K562 (cell line): ENCODE results near the gene GPHN. TPM values are rescaled to one million over a fixed set of nuclear protein-coding genes. Genes with fewer than 3 reads are reported as not detected.

ENCODE experiments used
- ATAC-seq: fragments of 200-7000 bp; cut with Tn5 transposase; 3 replicates; pipeline ENCODE4 v1.9.1; 2020; ENCODE audit warnings: moderate library complexity
- BruUV-seq: library from RNA; stranded (reverse); fragments of 400-500 nt; replicated peaks from 2 replicates; lab custom pipeline; 2021; lab: Mats Ljungman, UMichigan
- CTCF ChIA-PET: fragments of 300-600 bp; formaldehyde crosslinking; extraction: SDS; loops from one replicate; lab custom pipeline; 2021; ENCODE audit warnings: low intra/inter-chr PET ratio; lab: Yijun Ruan, JAX
- POLR2A ChIA-PET: fragments of 300-600, 350-650 bp; sonication (Branson Sonifier 250); formaldehyde crosslinking; extraction: SDS; loops from one replicate; lab custom pipeline; 2021; ENCODE audit warnings: antibody characterized with exemption, inconsistent platforms; lab: Yijun Ruan, JAX
- DNase-seq, 4 experiments: peaks; one replicate each; pipeline versions ENCODE4 v3.0.0 to v3.0.0-alpha.2; 2011 to 2018; ENCODE audit warnings: low spot score in 3 of 4, mixed read lengths in 3 of 4; ENCODE audit errors: extremely low read depth in 1 of 4
- FAIRE-seq: peaks from 2 replicates; lab custom pipeline; 2011; peaks lifted over from hg19 to GRCh38; lab: Jason Lieb, UNC
- H2AFZ ChIP-seq: 2 replicates; pipeline ENCODE4 v1.6.0; 2011; ENCODE audit warnings: low read depth, low read length, control low read depth, inconsistent platforms
- H3K27ac ChIP-seq: fragments of 200-600 bp; 3 replicates; pipeline ENCODE4 v1.8.0; 2011; ENCODE audit warnings: low read depth, mild to moderate bottlenecking, control low read depth, inconsistent platforms, low read length, moderate library complexity, mixed read lengths; ENCODE audit errors: extremely low read depth
- H3K27me3 ChIP-seq, 2 experiments: fragments of 300-600 bp in 1 of 2; 2 replicates in 1 of 2; 3 replicates in 1 of 2; pipeline versions ENCODE4 v1.6.0 to v1.8.0; 2011; ENCODE audit warnings: inconsistent platforms in 2 of 2, low read length in 2 of 2, mild to moderate bottlenecking in 1 of 2, mixed read lengths in 1 of 2, moderate library complexity in 1 of 2; ENCODE audit not compliant: control insufficient read depth in 2 of 2, insufficient read depth in 2 of 2
- H3K36me3 ChIP-seq: fragments of 300-600 bp; 3 replicates; pipeline ENCODE4 v1.8.0; 2011; ENCODE audit warnings: mild to moderate bottlenecking, low read length, inconsistent platforms; ENCODE audit not compliant: control insufficient read depth, insufficient read depth
- H3K4me1 ChIP-seq, 2 experiments: fragments of 200-600 bp in 1 of 2; replicated peaks in 1 of 2; 2 replicates in 1 of 2; 3 replicates in 1 of 2; pipeline versions ENCODE4 v1.5.1 to v1.8.0; 2011; ENCODE audit warnings: inconsistent platforms in 2 of 2, low read length in 2 of 2, mild to moderate bottlenecking in 1 of 2, mixed read lengths in 1 of 2, moderate library complexity in 1 of 2; ENCODE audit not compliant: control insufficient read depth in 2 of 2, insufficient read depth in 2 of 2
- H3K4me2 ChIP-seq: 2 replicates; pipeline ENCODE4 v1.6.1; 2011; ENCODE audit warnings: low read length, control low read depth, inconsistent platforms, mixed read lengths; ENCODE audit not compliant: insufficient read depth
- H3K4me3 ChIP-seq: fragments of 200-600 bp; sonication (generic), shearing (Covaris generic); 2 replicates; pipeline ENCODE4 v1.5.1; 2016; ENCODE audit warnings: control low read depth, inconsistent platforms
- H3K79me2 ChIP-seq: fragments of 200-600 bp; 3 replicates; pipeline ENCODE4 v1.8.0; 2011; ENCODE audit warnings: low read length, inconsistent platforms; ENCODE audit not compliant: control insufficient read depth, insufficient read depth
- H3K9ac ChIP-seq, 2 experiments: 2 replicates each; pipeline versions ENCODE4 v1.6.0 to v1.6.1; 2011; ENCODE audit warnings: low read depth in 2 of 2, low read length in 2 of 2, control low read depth in 1 of 2, inconsistent platforms in 1 of 2, mild to moderate bottlenecking in 1 of 2, mixed read lengths in 1 of 2; ENCODE audit not compliant: insufficient read depth in 1 of 2
- H3K9me1 ChIP-seq: one replicate; pipeline ENCODE4 v1.6.0; 2011; ENCODE audit warnings: inconsistent platforms, mild to moderate bottlenecking, low read length, moderate library complexity; ENCODE audit not compliant: control insufficient read depth, insufficient read depth
- H3K9me3 ChIP-seq: replicated peaks from 2 replicates; pipeline ENCODE4 v1.5.1; 2011; ENCODE audit warnings: low read depth, low read length, inconsistent platforms; ENCODE audit not compliant: control insufficient read depth, insufficient read depth
- H4K20me1 ChIP-seq: replicated peaks from 2 replicates; pipeline ENCODE4 v1.6.1; 2011; ENCODE audit warnings: low read length, inconsistent platforms, mixed read lengths; ENCODE audit not compliant: control insufficient read depth, insufficient read depth
- AFF1 ChIP-seq, 2 experiments: fragments of 450-650 bp; IDR thresholded peaks; 2 replicates each; pipeline ENCODE4 v1.6.1; 2018; ENCODE audit warnings: mild to moderate bottlenecking in 2 of 2, low read depth in 1 of 2; ENCODE audit not compliant: partially characterized antibody in 2 of 2
- BCLAF1 ChIP-seq, 2 experiments: fragments of 450-650 bp in 1 of 2; IDR thresholded peaks; 2 replicates each; pipeline ENCODE4 v1.6.1; 2011 to 2017; ENCODE audit warnings: low read depth in 2 of 2, antibody characterized with exemption in 1 of 2, borderline replicate concordance in 1 of 2, low read length in 1 of 2, mild to moderate bottlenecking in 1 of 2, mixed read lengths in 1 of 2; ENCODE audit not compliant: control insufficient read depth in 1 of 2
- FUS ChIP-seq: fragments of 200-400 bp; formaldehyde crosslinking; optimal IDR thresholded peaks from 2 replicates; pipeline ENCODE3; 2017; ENCODE audit warnings: low read depth, low read length
- HNRNPL ChIP-seq: fragments of 200-400 bp; formaldehyde crosslinking; IDR thresholded peaks from 2 replicates; pipeline ENCODE4 v1.6.1; 2017; ENCODE audit warnings: low read depth, mild to moderate bottlenecking, low read length
- LEF1 ChIP-seq: fragments of 450-650 bp; IDR thresholded peaks from 2 replicates; pipeline ENCODE4 v1.6.1; 2016; ENCODE audit warnings: mild to moderate bottlenecking
- MLX ChIP-seq, 2 experiments: fragments of 450-650 bp in 1 of 2; sonication (generic) in 1 of 2; formaldehyde crosslinking; conservative IDR thresholded peaks; 2 replicates each; pipeline versions ENCODE4 v1.4.0 to v1.8.1; 2020 to 2022; ENCODE audit warnings: mild to moderate bottlenecking in 1 of 2, missing genetic modification reagents in 1 of 2
- RHOXF2B ChIP-seq: fragments of 250-450 bp; sonication (Bioruptor Pico); conservative IDR thresholded peaks from 2 replicates; pipeline ENCODE4 v1.5.1; 2021
- SPI1 ChIP-seq: IDR thresholded peaks from 2 replicates; pipeline ENCODE4 v1.6.1; 2011; ENCODE audit warnings: low read depth, low read length, control low read depth, borderline replicate concordance
- SRSF1 ChIP-seq: fragments of 200-400 bp; formaldehyde crosslinking; IDR thresholded peaks from 2 replicates; pipeline ENCODE4 v1.6.1; 2017; ENCODE audit warnings: mild to moderate bottlenecking, low read depth, low read length, moderate library complexity
- TFAM ChIP-seq: fragments of 250-450 bp; sonication (Bioruptor Pico); conservative IDR thresholded peaks from 2 replicates; pipeline ENCODE4 v1.5.0; 2021; ENCODE audit warnings: mild to moderate bottlenecking, moderate library complexity
- ZBTB17 ChIP-seq: fragments of 450-650 bp; formaldehyde crosslinking; IDR thresholded peaks from 2 replicates; pipeline ENCODE4 v1.4.0; 2020; ENCODE audit warnings: mild to moderate bottlenecking
- ZNF175 ChIP-seq: fragments of 200-800 bp; sonication (Bioruptor generic); IDR thresholded peaks from 2 replicates; pipeline ENCODE4 v1.6.1; 2016; ENCODE audit warnings: low read depth, mild to moderate bottlenecking, missing genetic modification characterization, missing compliant biosample characterization
- ZNF324 ChIP-seq: fragments of 250-450 bp; sonication (Bioruptor Pico); IDR thresholded peaks from 2 replicates; pipeline ENCODE4 v1.4.0; 2020; ENCODE audit warnings: mild to moderate bottlenecking
- ZNF384 ChIP-seq: IDR thresholded peaks from 2 replicates; pipeline ENCODE4 v1.6.1; 2012; ENCODE audit warnings: low read depth, low read length, improper control_type of control experiment
- ZNF431 ChIP-seq: sonication (generic); formaldehyde crosslinking; IDR thresholded peaks from 2 replicates; pipeline ENCODE4 v1.8.0; 2022; ENCODE audit warnings: mild to moderate bottlenecking, missing genetic modification reagents
- ZNF717 ChIP-seq: fragments of 250-450 bp; sonication (Bioruptor Pico); IDR thresholded peaks from 2 replicates; pipeline ENCODE4 v1.5.0; 2021
- WGBS: fragments of 100-300 bp; shearing (Covaris generic); methylation state at CpG from one replicate; pipeline ENCODE4 v1.1.6; 2016; ENCODE audit warnings: low coverage, mixed read lengths; ENCODE audit not compliant: insufficient coverage; ENCODE audit errors: missing lambda C conversion rate; 5-methylcytosine and 5-hydroxymethylcytosine counted together
- in situ Hi-C: fragments of 300-500 bp; cut with MboI; formaldehyde crosslinking; loops from 4 replicates; pipeline ENCODE4 v1.15.0; 2018; ENCODE audit warnings: inconsistent platforms, mixed read lengths
- intact Hi-C: fragments of 100-400 bp; cut with micrococcal nuclease; formaldehyde crosslinking; loops from 2 replicates; pipeline ENCODE4 v1.14.2; 2022
- polyA plus RNA-seq, 8 experiments: library from polyadenylated mRNA; depleted of rRNA in 4 of 8; stranded (reverse) in 5 of 8; unstranded in 3 of 8; fragments of >200 nt; fragmentation: Nextera tagmentation in 2 of 8; fragmentation: Illumina TruSeq in 1 of 8; extraction: Ambion mirVana in 2 of 8; extraction: Trizol in 1 of 8; gene quantifications; 2 replicates each; pipeline versions ENCODE4 v1.2.1 to v1.2.3, GENCODE V29; 2011 to 2014; ENCODE audit warnings: inconsistent platforms in 1 of 8, missing spikeins in 1 of 8
- total RNA-seq, 7 experiments: library from RNA; depleted of rRNA in 6 of 7; stranded (reverse); fragments of >200 nt in 6 of 7; fragmentation: Illumina TruSeq in 2 of 7; extraction: Trizol in 2 of 7; gene quantifications; 2 replicates each; pipeline versions ENCODE4 v1.2.1 to v1.2.3, GENCODE V29; 2011 to 2021; ENCODE audit warnings: low replicate concordance in 1 of 7

GPHN gene
- total and polyA plus RNA-seq, 9 of the 15 experiments (the other 6 are each of a cell fraction or from before 2014, with no cell fraction given), result 5.9 to 16.0 (median 11.4) TPM

- H3K9ac ChIP-seq, result no peak overlapping the region
- H3K4me1 ChIP-seq, result no peaks in the 10 kb centered on the region
- DNase-seq (no peak), ATAC-seq (no peak), FAIRE-seq (no peak)
- H3K27me3 ChIP-seq, result no peaks in the 10 kb centered on the region
- no peak overlapping the region for H2AFZ ChIP-seq
- no peaks in the 10 kb centered on the region for H3K79me2 ChIP-seq
- H4K20me1 ChIP-seq, result no peaks in the 10 kb centered on the region
- POLR2A ChIA-PET, result no interaction called here
- H3K27ac ChIP-seq, result no peak overlapping the region
- H3K4me2 ChIP-seq, result no peak overlapping the region
- WGBS, result 68% methylated on average over 4 of the region's 4 CpGs
- H3K9me1 ChIP-seq, result no peaks in the 10 kb centered on the region
- H3K9me3 ChIP-seq, result no peaks in the 10 kb centered on the region
- no peak overlapping the region for H3K4me3 ChIP-seq
- CTCF ChIA-PET, result no interaction called here
- no TSS peak for BruUV-seq
- H3K36me3 ChIP-seq, result no peaks in the 10 kb centered on the region
- intact Hi-C loops, result no loop called here
- in situ Hi-C loops, result no loop called here
- no peak for TF ChIP-seq ZNF175
- no peak for TF ChIP-seq BCLAF1 (IDR thresholded peaks at IDR 0.05; ENCODE audit: borderline replicate concordance in 1 of 2, control insufficient read depth in 1 of 2, low read depth in 2 of 2, low read length in 1 of 2)
- TF ChIP-seq ZNF431 (CRISPR knock-in tag), result no peak
- TF ChIP-seq SRSF1, result no peak
- TF ChIP-seq ZBTB17, result no peak
- no peak for TF ChIP-seq ZNF384
- TF ChIP-seq SPI1, result no peak
- TF ChIP-seq RHOXF2B, result no peak
- no peak for TF ChIP-seq LEF1
- no peak for TF ChIP-seq AFF1 (IDR thresholded peaks at IDR 0.05; ENCODE audit: low read depth in 1 of 2, partially characterized antibody in 2 of 2)
- TF ChIP-seq HNRNPL, result no peak
- TF ChIP-seq TFAM (CRISPR knock-in tag), result no peak
- no peak for TF ChIP-seq ZNF324 (CRISPR knock-in tag)
- no peak for TF ChIP-seq MLX (CRISPR knock-in tag; conservative IDR thresholded peaks at IDR 0.05)
- no peak for TF ChIP-seq FUS
- TF ChIP-seq ZNF717 (CRISPR knock-in tag), result no peak
Observed at GRCh38 chr14:66850258-66850888, 342.4 kb downstream of the GPHN start.
